Fibroblast of pulmonary artery (primary cell): Measurements from ENCODE around the gene ELL3.
"Not testable (repeated sequence)": the region's sequence is repeated elsewhere in the genome, so short reads cannot be mapped to it uniquely, and the experiment has no call there.

Experiments
- DNase-seq: peaks from one replicate; pipeline ENCODE4 v3.0.0-alpha.2; 2010; ENCODE audit warnings: low read depth
- H3K4me3 ChIP-seq: replicated peaks from 2 replicates; pipeline ENCODE4 v1.5.1; 2011; ENCODE audit warnings: low read depth, mild to moderate bottlenecking, control low read depth, low read length, moderate library complexity
- CTCF ChIP-seq: IDR thresholded peaks from 2 replicates; pipeline ENCODE4 v1.5.1; 2011; ENCODE audit warnings: mild to moderate bottlenecking, control low read depth, low read length, inconsistent platforms; ENCODE audit errors: missing control alignments

Gene ELL3

GRCh38 chr15:43748376-43748775 lies 28.4 kb downstream of the ELL3 start:
- no peak for TF ChIP-seq CTCF
- DNase-seq = peak; percentile 31
- peak overlapping the region; percentile 75 for H3K4me3 ChIP-seq

DNA sequence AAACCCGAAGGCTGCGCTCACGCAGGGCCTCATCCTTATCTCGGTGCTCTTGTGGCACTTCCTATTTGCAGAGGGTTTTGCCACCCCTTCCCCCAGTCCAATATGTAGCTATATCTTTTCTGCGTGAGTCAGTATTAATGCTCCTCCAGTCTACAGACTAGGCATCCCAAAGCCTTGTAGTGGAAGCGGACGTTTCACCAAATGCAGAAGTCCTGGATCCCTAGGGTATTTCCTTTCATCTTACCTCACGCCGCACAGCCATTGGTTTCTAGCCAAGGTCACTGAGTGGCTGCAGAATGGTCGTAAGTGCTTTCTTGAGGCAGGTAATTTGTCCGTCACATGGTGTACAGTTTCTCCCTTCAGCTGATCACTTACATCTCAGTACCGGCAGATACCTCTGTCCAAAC lies 29.9 kb downstream of the ELL3 start:
- H3K4me3 ChIP-seq = peak overlapping the region; percentile 75
- DNase-seq = peak; percentile 45

DNA sequence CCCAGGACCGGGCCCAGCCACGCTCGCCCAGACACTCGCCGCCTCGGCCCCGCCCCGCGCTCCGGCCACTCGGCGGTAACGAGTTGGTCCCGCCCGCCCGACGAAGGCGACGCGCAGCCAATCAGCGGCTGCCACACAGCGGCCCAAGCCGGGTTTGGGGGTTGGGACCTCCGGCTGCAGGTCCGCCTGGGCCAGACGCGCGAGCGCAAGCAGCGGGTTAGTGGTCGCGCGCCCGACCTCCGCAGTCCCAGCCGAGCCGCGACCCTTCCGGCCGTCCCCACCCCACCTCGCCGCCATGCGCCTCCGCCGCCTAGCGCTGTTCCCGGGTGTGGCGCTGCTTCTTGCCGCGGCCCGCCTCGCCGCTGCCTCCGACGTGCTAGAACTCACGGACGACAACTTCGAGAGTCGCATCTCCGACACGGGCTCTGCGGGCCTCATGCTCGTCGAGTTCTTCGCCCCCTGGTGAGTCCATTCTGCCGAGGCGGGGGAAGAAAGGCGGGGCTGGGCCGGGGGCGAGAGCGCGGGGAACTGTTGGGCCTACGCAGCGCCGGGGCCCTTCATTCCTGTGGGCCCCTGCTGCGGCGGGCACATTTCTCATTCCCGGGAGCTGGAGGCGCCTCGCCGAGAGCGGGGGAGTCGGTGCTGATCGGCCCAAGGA lies 30.4 kb downstream of the ELL3 start, which contains the start of gene PDIA3:
TSS of gene PDIA3 (plus strand) at position 194 of the 658 bp plus-strand sequence. CDS start at position 296, 102 bp downstream.
- peak; percentile 88 for DNase-seq
- H3K4me3 ChIP-seq = peak within 1 kb of the TSS; percentile 75

DNA sequence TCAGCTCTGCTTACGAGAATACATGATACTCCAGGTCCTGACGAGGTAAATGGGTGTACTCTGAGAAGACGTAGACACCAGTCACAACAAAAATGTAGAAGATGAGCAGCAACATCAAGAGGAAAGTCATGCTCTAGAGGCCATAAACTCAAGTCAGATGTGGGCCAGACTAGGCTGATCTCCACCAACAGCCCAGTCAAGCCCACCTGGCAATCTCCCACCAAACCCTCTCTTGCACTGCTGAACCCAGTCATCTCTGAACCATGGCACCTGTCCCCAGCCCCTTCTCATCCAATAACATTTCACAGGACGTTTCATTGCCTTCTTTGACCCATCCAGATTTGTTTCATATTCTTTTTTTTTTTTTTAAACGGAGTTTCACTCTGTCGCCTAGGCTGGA lies 41.4 kb downstream of the ELL3 start:
- TF ChIP-seq CTCF = no peak
- H3K4me3 ChIP-seq = no peak overlapping the region
- no peak for DNase-seq

GRCh38 chr15:43728053-43728725 lies 48.6 kb downstream of the ELL3 start:
- not testable (repeated sequence) for H3K4me3 ChIP-seq
- peak; percentile 14 for DNase-seq

DNA sequence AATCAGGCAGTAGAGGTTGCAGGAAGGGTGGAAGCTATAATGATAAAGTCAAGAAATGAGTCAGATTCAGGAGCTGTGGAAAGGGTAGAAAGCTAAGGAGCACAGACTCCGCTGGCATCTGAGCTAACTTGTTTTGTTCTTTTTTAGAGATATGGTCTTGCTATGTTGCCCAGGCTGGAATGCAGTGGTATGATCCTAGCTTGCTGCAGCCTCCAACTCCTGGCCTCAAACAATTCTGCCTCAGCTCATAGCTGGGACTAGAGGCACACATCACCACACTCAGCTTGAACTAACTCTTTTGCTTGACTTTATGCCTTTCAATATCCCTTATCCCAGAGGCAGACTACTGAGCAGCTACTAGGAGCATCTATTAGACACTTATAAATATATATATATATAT lies 50.5 kb downstream of the ELL3 start:
- H3K4me3 ChIP-seq, DNase-seq: not testable (repeated sequence)

DNA sequence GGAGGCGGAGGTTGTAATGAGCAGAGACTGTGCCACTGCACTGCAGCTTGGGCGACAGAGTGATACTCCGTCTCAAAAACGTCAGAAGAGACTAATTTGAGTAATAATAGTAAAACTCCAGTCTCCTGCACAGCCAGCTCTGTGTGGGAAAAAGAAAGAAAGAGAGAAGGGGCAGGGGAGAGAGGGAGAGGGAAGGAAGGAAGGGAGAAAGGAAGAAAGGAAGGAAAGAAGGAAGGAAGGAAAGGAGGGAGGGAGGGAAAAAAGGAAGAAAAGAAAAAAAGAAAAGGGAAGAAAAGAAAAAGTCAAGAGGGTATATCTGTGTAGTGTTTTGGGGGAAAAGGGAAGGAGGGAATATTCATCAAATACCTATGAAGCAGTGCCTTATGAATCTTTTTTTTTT lies 53.6 kb downstream of the ELL3 start:
- no peak for DNase-seq

More for the DNA sequence above, 53.6 kb downstream of the ELL3 start:
- no peak for TF ChIP-seq CTCF
- H3K4me3 ChIP-seq = no peak overlapping the region
